Transverse colon (tissue), 4 donors: ENCODE measurements around the gene PUSL1.

Source experiments
- CTCF ChIP-seq, 5 experiments: fragments of 200-600 bp in 3 of 5; fragments of 450-650 bp in 2 of 5; sonication (generic) in 3 of 5; IDR thresholded peaks; 1 replicate in 2 of 5; 2 replicates in 3 of 5; pipeline ENCODE4 v1.5.1; 2016 to 2017; ENCODE audit warnings: antibody characterized with exemption in 5 of 5, inconsistent platforms in 3 of 5, mild to moderate bottlenecking in 2 of 5, moderate library complexity in 1 of 5
- POLR2A ChIP-seq: fragments of 450-650 bp; IDR thresholded peaks from one replicate; pipeline ENCODE4 v1.6.1; 2016; ENCODE audit warnings: antibody characterized with exemption, mild to moderate bottlenecking, moderate library complexity
- POLR2AphosphoS5 ChIP-seq, 3 donors: sonication (generic); formaldehyde crosslinking; IDR thresholded peaks; one replicate each; pipeline ENCODE4 v1.6.1; 2016; ENCODE audit warnings: antibody characterized with exemption in 3 of 3

GRCh38 chr1:1292851-1293250 lies 15.5 kb upstream of the PUSL1 start:
- TF ChIP-seq CTCF (IDR thresholded peaks at IDR 0.05) = no peak
- TF ChIP-seq POLR2A = no peak
- no peak for TF ChIP-seq POLR2AphosphoS5 (IDR thresholded peaks at IDR 0.05)
